Measurements from ENCODE around the gene PML.
"Not testable (repeated sequence)": the region's sequence is repeated elsewhere in the genome, so short reads cannot be mapped to it uniquely, and the experiment has no call there.

The PML gene

DNA sequence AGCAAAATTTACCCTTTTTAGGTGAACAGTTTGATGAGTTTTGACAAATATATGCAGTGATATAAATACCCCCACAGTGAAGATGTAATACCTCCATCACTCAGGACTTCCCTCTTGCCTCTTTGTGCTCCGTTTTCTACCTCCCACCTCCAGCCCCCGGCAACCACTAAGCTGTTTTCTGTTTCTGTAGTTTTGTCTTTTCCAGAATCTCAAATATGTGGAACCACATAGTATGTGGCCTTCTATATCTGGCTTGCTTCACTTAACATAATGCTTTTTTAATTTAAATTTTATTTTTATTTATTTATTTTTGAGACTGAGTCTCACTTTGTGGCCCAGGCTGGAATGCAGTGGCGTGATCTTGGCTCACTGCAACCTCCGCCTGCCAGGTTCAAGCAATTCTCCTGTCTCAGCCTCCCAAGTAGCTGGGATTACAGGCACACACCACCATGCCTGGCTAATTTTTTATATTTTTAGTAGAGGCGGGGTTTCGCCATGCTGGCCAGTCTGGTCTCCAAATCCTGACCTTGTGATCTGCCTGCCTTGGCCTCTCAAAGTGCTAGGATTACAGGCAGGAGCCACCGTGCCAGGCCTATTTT lies 33.9 kb upstream of the PML start:
- peaks cover 28% of the 10 kb centered on the region for H3K4me1 ChIP-seq (ENCODE audit: control insufficient read depth, insufficient read depth, low read length)
- not testable (repeated sequence) for DNase-seq (ENCODE audit: low read depth); H3K9ac ChIP-seq (ENCODE audit: low read length); H3K4me3 ChIP-seq (ENCODE audit: low read length); H3K27me3 ChIP-seq (replicated peaks; ENCODE audit: control insufficient read depth, insufficient read depth, low read length); H3K9me3 ChIP-seq (ENCODE audit: control insufficient read depth, low read length); H3K36me3 ChIP-seq (ENCODE audit: control insufficient read depth, insufficient read depth, low read length, severe bottlenecking)

DNA sequence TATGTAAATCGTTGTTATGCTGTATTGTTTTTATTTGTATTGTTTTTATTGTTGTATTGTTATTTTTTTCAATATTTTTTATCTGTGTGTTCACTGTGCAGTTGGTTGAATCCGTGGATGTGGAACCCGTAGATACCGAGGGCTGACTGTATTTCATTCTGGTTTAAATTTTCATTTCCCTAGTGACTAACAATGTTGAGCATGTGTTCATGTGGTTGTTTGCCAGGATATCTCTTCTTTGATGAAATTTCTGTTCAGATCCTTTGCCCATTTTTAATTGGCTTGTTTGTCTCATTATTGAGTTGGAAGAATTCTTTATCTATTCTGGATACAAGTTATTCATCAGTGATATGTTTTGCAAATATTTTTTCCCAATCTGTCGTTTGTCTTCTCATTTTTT lies 32.1 kb upstream of the PML start:
- no peak overlapping the region for H3K4me3 ChIP-seq (ENCODE audit: low read length)
- DNase-seq (ENCODE audit: low read depth) = no peak
- H3K9me3 ChIP-seq (ENCODE audit: control insufficient read depth, low read length) = no peaks in the 10 kb centered on the region
- H3K9ac ChIP-seq (ENCODE audit: low read length) = no peak overlapping the region
- no peaks in the 10 kb centered on the region for H3K27me3 ChIP-seq (replicated peaks; ENCODE audit: control insufficient read depth, insufficient read depth, low read length)
- H3K36me3 ChIP-seq (ENCODE audit: control insufficient read depth, insufficient read depth, low read length, severe bottlenecking) = no peaks in the 10 kb centered on the region
- peaks cover 21% of the 10 kb centered on the region for H3K4me1 ChIP-seq (ENCODE audit: control insufficient read depth, insufficient read depth, low read length)

DNA sequence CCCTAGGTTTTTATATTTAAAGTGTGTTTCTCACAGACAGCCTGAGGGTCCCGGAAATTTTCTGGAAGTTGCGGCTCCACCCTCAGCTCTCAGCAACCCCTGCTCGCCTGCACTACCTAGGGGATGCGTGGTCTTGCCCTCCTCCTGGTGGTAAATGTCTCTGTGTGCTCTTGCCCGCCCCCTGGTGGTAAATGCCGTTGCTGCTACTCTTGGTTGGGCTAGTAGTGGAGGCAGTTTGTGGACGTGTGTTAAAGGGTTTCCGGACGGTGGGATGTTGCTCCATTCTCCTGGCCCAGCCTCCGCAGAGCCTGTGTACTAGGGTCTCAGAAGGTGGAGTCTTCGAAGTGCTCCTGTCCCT lies 29.8 kb upstream of the PML start:
- H3K4me3 ChIP-seq (ENCODE audit: low read length) = no peak overlapping the region
- H3K9me3 ChIP-seq (ENCODE audit: control insufficient read depth, low read length) = no peaks in the 10 kb centered on the region
- H3K36me3 ChIP-seq (ENCODE audit: control insufficient read depth, insufficient read depth, low read length, severe bottlenecking) = no peaks in the 10 kb centered on the region
- peak; percentile 86 for DNase-seq (ENCODE audit: low read depth)
- H3K4me1 ChIP-seq (ENCODE audit: control insufficient read depth, insufficient read depth, low read length) = peaks cover 16% of the 10 kb centered on the region
- H3K9ac ChIP-seq (ENCODE audit: low read length) = peak overlapping the region; percentile 1
- H3K27me3 ChIP-seq (replicated peaks; ENCODE audit: control insufficient read depth, insufficient read depth, low read length) = no peaks in the 10 kb centered on the region

DNA sequence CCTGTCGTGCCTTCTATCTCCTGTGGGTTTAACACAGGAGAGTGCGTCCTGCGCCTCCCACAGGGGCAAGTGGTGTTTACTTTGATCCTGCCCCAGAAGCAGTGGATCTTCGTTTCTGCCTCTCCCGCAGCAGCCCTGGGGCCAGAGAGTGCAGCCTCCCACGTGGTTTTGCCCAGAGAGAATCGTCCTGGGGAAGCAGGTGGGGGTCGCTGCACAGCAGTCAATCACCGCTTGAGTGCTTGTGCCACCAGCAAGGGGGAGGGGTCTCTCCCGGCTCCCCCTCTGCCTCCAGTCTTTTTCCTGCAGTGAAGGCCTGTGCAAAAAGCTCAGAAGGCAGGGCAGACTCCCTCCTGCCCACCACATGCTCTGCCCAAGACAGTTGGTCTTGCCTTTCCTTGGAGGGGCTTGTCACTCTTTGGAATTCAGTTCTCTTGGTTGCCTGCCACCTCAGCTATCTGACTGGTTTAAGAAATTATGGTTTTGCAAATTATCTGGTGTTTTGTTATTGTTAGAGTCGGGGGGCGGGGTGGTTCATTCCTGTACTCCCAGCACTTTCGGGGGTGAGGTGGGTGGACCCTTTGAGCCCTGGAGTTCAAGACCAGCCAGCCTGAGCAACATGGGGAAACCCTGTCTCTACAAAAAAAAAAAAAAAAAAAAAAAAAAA lies 29.3 kb upstream of the PML start:
- peak overlapping the region; percentile 1 for H3K9ac ChIP-seq (ENCODE audit: low read length)
- H3K4me1 ChIP-seq (ENCODE audit: control insufficient read depth, insufficient read depth, low read length) = peaks cover 16% of the 10 kb centered on the region
- no peaks in the 10 kb centered on the region for H3K9me3 ChIP-seq (ENCODE audit: control insufficient read depth, low read length)
- H3K36me3 ChIP-seq (ENCODE audit: control insufficient read depth, insufficient read depth, low read length, severe bottlenecking) = no peaks in the 10 kb centered on the region
- no peak for DNase-seq (ENCODE audit: low read depth)
- no peaks in the 10 kb centered on the region for H3K27me3 ChIP-seq (replicated peaks; ENCODE audit: control insufficient read depth, insufficient read depth, low read length)
- H3K4me3 ChIP-seq (ENCODE audit: low read length) = no peak overlapping the region

DNA sequence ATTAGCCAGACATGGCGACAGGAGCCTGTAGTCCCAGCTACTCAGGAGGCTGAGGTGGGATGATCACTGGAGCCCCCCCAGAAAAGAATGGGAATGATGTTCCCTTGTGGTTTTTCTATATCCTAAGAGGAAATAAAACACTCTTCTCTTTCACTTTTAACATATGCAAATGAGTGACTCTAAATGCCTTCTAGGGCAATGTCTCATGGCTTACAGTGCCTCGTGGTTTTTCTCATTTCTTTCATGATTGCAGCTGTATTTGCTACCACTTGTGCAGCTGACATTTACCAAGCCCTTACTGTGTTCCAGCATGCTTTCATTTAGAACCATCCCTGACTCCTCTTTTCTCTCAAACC lies 28.8 kb upstream of the PML start:
- DNase-seq (ENCODE audit: low read depth) = peak; percentile 63
- Histone ChIP-seq H3K36me3 (ENCODE audit: control insufficient read depth, insufficient read depth, low read length, severe bottlenecking) (no peaks in the 10 kb centered on the region), H3K4me3 (ENCODE audit: low read length) (no peak overlapping the region), H3K9me3 (ENCODE audit: control insufficient read depth, low read length) (no peaks in the 10 kb centered on the region), H3K27me3 (replicated peaks; ENCODE audit: control insufficient read depth, insufficient read depth, low read length) (no peaks in the 10 kb centered on the region), H3K4me1 (ENCODE audit: control insufficient read depth, insufficient read depth, low read length) (peaks cover 16% of the 10 kb centered on the region), H3K9ac (ENCODE audit: low read length) (no peak overlapping the region)

DNA sequence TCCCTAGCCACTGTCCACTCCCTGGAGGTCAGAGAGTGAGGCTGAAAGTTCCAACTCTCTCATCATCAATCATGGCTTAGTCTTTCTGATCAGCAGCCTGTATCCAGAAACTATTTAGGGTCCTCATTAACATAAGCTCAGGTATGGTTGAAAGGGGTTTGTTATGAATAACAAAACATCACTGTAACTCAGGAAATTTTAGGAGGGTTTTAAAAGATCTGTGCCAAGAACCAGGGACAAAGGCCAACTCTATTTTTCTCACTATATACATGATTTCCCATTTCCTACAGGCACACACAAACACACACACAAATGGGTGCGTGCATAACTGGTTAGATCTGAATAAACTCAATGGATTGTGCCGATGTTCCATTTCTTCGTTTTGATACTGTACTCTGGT lies 26.1 kb upstream of the PML start:
- DNase-seq (ENCODE audit: low read depth) = no peak
- Histone ChIP-seq H3K36me3 (ENCODE audit: control insufficient read depth, insufficient read depth, low read length, severe bottlenecking) (no peaks in the 10 kb centered on the region), H3K27me3 (replicated peaks; ENCODE audit: control insufficient read depth, insufficient read depth, low read length) (no peaks in the 10 kb centered on the region), H3K4me1 (ENCODE audit: control insufficient read depth, insufficient read depth, low read length) (peaks cover 23% of the 10 kb centered on the region), H3K4me3 (ENCODE audit: low read length) (no peak overlapping the region), H3K9ac (ENCODE audit: low read length) (no peak overlapping the region), H3K9me3 (ENCODE audit: control insufficient read depth, low read length) (no peaks in the 10 kb centered on the region)

DNA sequence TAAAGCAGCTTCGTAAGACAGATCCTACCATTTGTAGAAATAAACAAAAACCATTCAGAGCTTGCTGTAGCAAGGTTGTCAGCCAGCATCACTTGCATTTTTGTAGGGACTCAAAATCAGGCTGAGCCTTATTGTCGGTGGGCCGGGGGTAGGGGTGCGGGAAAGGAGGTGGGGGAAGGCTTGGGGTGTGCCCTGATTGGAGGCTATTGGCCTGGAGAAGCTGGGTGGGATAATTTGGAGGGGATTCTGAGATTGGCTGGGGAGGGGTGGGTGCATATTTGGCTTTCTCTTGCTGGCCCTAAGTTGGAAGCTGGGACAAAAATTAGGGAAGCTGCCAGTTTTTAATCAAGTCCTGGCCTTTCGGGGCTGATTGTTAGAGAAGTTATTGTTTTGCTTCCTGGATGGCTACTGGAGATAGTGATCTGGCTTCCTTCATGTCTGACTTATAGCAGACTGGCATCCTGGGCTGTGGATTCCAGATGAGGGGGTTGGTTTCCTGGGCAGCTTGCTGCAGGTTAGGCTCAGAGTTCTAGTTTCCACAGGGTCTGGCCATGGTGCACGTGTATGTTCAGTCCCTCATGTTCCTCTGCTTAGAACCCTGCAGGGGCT lies 25.3 kb upstream of the PML start:
- no peaks in the 10 kb centered on the region for H3K9me3 ChIP-seq (ENCODE audit: control insufficient read depth, low read length)
- H3K27me3 ChIP-seq (replicated peaks; ENCODE audit: control insufficient read depth, insufficient read depth, low read length) = no peaks in the 10 kb centered on the region
- no peak for DNase-seq (ENCODE audit: low read depth)
- H3K36me3 ChIP-seq (ENCODE audit: control insufficient read depth, insufficient read depth, low read length, severe bottlenecking) = no peaks in the 10 kb centered on the region
- no peak overlapping the region for H3K9ac ChIP-seq (ENCODE audit: low read length)
- no peak overlapping the region for H3K4me3 ChIP-seq (ENCODE audit: low read length)
- peaks cover 23% of the 10 kb centered on the region for H3K4me1 ChIP-seq (ENCODE audit: control insufficient read depth, insufficient read depth, low read length)

DNA sequence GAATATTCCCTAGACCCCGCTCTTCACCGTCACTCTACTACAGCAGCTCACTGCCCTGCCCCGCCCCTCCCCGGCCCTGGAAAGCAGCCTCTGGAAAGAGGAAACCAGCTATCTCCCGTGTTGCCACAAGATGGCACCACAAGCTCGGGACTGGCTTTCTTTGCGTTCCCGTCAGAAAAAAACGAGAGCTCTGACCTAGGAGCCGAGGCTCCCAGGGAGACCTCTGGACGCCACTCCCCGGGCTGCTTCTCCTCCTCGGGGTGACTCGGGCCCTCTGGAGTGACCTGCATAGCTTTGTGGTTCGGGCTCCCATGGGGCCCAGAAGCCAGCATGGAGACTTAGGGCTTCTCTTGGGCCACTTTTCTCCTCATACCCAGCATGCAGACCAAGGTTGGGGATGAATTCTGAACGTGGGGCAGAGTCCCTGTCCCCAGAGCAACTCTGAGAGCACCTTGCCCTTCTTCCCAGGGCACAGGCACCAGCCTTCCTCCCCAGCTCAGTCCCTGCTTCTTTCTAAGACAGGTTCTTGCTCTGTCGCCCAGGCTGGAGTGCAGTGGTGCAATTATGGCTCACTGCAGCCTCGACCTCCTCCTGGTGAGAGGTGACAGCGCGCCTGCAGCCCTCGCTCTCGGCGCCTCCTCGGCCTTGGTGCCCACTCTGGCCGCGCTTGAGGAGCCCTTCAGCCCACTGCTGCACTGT lies 21.4 kb upstream of the PML start:
- Histone ChIP-seq H3K4me3 (ENCODE audit: low read length) (peak overlapping the region; percentile 54), H3K9me3 (ENCODE audit: control insufficient read depth, low read length) (no peaks in the 10 kb centered on the region), H3K9ac (ENCODE audit: low read length) (peak overlapping the region; percentile 71), H3K36me3 (ENCODE audit: control insufficient read depth, insufficient read depth, low read length, severe bottlenecking) (no peaks in the 10 kb centered on the region), H3K4me1 (ENCODE audit: control insufficient read depth, insufficient read depth, low read length) (peaks cover 8% of the 10 kb centered on the region), H3K27me3 (replicated peaks; ENCODE audit: control insufficient read depth, insufficient read depth, low read length) (no peaks in the 10 kb centered on the region)
- peak; percentile 95 for DNase-seq (ENCODE audit: low read depth)

DNA sequence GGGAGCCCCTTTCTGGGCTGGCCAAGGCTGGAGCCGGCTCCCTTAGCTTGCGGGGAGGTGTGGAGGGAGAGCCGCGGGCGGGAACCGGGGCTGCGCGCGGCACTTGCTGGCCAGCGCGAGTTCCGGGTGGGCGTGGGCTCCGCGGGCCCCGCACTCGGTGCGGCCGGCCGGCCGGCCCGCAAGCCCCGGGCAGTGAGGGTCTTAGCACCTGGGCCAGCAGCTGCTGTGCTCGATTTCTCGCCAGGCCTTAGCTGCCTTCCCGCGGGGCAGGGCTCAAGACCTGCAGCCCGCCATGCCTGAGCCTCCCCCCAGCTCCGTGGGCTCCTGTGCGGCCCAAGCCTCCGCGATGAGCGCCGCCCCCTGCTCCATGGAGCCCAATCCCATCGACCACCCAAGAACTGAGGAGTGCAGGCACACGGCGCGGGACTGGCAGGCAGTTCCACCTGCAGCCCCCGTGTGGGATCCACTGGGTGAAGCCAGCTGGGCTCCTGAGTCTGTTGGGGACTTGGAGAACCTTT lies 20.8 kb upstream of the PML start:
- not testable (repeated sequence) for H3K4me1 ChIP-seq (ENCODE audit: control insufficient read depth, insufficient read depth, low read length); H3K9ac ChIP-seq (ENCODE audit: low read length); H3K4me3 ChIP-seq (ENCODE audit: low read length); H3K27me3 ChIP-seq (replicated peaks; ENCODE audit: control insufficient read depth, insufficient read depth, low read length); H3K9me3 ChIP-seq (ENCODE audit: control insufficient read depth, low read length); H3K36me3 ChIP-seq (ENCODE audit: control insufficient read depth, insufficient read depth, low read length, severe bottlenecking); DNase-seq (ENCODE audit: low read depth)

DNA sequence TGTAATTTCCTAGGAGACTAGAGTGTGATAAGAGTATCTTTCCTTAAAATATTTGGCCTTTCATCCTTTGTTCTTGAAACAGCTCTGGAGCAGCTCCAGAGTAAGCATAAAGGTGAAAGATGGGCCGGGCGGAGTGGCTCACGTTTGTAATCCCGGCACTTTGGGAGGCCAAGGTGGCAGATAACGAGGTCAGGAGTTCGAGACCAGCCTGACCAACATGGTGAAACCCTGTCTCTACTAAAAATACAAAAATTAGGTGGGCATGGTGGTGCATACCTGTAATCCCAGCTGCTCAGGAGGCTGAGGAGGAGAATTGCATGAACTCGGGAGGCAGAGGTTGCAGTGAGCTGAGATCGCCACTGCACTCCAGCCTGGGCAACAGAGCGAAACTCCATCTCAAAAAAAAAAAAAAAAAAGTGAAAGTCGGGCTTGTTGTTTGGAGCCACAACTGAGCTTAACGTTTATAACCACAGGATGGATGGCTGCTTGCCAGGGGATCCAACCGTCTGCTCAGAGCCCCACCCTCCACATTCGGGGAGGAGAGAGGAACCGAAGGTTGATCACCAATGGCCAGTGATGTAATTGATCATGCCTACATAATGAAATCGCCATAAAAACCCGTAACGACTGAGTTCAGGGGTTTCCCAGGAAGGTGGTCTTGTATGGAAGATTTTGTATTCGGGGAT lies 18.9 kb upstream of the PML start:
- DNase-seq (ENCODE audit: low read depth); H3K4me1 ChIP-seq (ENCODE audit: control insufficient read depth, insufficient read depth, low read length); H3K9ac ChIP-seq (ENCODE audit: low read length): not testable (repeated sequence)

DNA sequence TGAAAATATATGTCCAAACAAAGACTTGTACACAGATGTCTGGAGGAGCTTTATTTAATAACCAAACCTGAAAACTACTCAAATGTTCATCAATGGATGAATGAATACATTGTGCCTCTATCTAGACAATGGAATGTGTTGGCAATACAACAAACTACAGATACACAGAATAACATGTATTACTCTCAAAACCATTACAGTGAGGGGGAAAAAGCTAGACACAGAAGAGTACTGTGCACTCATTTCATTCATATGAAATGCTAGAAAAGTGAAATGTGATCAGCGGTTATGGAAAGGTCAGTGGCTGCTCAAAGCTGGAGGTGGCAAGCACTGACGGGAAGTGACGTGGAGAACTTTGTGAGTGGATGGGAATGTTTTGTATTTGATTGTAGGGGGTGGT lies 15.6 kb upstream of the PML start:
- Histone ChIP-seq H3K9ac (ENCODE audit: low read length) (no peak overlapping the region), H3K9me3 (ENCODE audit: control insufficient read depth, low read length) (no peaks in the 10 kb centered on the region), H3K4me1 (ENCODE audit: control insufficient read depth, insufficient read depth, low read length) (peaks cover 26% of the 10 kb centered on the region), H3K27me3 (replicated peaks; ENCODE audit: control insufficient read depth, insufficient read depth, low read length) (no peaks in the 10 kb centered on the region), H3K4me3 (ENCODE audit: low read length) (no peak overlapping the region), H3K36me3 (ENCODE audit: control insufficient read depth, insufficient read depth, low read length, severe bottlenecking) (no peaks in the 10 kb centered on the region)
- no peak for DNase-seq (ENCODE audit: low read depth)

More for the DNA sequence above, 18.9 kb upstream of the PML start:
- H3K27me3 ChIP-seq (replicated peaks; ENCODE audit: control insufficient read depth, insufficient read depth, low read length); H3K4me3 ChIP-seq (ENCODE audit: low read length); H3K9me3 ChIP-seq (ENCODE audit: control insufficient read depth, low read length); H3K36me3 ChIP-seq (ENCODE audit: control insufficient read depth, insufficient read depth, low read length, severe bottlenecking): not testable (repeated sequence)

All from adipocyte (in vitro differentiated cells).